ENCODE results near the gene SPTB.

SPTB gene

GRCh38 chr14:64708148-64709004, 171.3 kb downstream of the SPTB start:
- DNase-seq (ENCODE audit: low read depth), result no peak

DNA sequence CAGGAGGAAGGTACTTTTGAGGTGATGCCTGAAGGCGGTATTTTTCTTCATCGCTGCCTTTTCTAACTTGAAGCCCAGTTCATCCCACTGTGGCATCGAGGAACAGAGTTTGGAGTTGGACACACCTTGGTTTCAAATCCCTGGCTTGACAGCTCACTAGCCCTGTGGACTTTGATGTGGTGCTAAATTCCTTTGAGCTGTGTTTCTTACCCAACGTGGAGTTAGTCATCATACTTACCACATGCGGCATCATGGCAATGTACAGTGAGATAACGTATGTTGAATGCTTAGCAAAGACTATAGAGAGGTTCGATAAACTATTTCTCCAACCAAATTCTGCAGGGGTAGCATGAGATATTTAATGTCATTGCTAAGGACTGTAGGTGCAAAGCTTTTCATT, 172.0 kb downstream of the SPTB start:
- DNase-seq (ENCODE audit: low read depth), result peak; percentile 9

GRCh38 chr14:64706593-64707193, 173.0 kb downstream of the SPTB start:
- no peak for DNase-seq (ENCODE audit: low read depth)

GRCh38 chr14:64706119-64706592, 173.6 kb downstream of the SPTB start:
- no peak for DNase-seq (ENCODE audit: low read depth)

GRCh38 chr14:64705381-64706118, 174.2 kb downstream of the SPTB start:
- DNase-seq (ENCODE audit: low read depth), result no peak

- no peak for DNase-seq (ENCODE audit: low read depth)
Observed at GRCh38 chr14:64704743-64705380, 174.8 kb downstream of the SPTB start.

- DNase-seq (ENCODE audit: low read depth), result peak; percentile 16
Observed at GRCh38 chr14:64704143-64704742, 175.5 kb downstream of the SPTB start, which contains the start of gene PLEKHG3. TSS of gene PLEKHG3 (plus strand) at chr14:64704424. CDS start at chr14:64727632, 23,208 bp downstream.

GRCh38 chr14:64703395-64704142, 176.1 kb downstream of the SPTB start:
- no peak for DNase-seq (ENCODE audit: low read depth)

DNA sequence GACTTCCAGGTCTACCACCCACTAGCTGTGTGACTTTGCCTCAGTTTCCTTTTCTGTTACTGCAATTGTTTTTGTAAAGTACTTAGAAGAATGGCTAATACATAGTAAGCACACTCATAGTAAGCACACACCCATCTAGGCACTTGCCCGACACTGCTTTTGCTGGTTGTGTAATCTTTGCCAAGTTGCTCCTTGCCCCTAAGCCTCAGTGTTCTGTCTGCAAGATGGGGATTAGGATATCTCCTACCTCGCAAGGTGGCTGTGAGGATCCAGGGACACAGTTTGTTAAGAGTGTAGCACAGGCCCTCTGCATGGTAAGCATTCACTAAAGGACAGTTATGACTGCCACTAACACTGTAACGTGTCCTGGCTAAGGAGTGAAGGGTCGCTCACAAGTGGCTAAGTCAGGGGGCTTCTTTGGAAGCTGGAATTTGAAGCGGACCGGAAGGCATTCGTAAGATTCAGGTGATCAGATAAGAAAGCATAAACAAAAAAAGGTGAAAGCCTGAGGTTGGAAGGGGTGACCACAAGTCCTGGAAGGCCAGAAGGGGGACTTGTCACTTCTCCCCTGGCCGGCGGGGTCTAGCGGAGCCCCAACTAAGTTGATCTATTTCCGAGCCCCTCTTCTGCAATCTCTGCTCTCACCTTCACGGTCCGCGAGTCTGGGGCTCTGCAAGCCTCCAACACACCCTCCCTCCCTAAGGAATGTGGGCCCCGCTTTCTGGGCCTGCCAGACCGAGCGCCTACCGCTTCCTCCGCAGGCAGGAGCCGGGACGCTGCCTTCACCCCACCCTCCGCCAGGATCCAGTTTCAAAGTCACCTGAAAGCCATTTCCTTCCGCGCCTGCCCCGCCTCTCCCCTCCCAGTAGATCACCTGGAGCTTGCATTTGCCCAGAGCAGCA, 177.0 kb downstream of the SPTB start:
- no peak for DNase-seq (ENCODE audit: low read depth)

GRCh38 chr14:64701660-64702059, 178.0 kb downstream of the SPTB start:
- DNase-seq (ENCODE audit: low read depth), result no peak

- DNase-seq (ENCODE audit: low read depth), result no peak
Observed at GRCh38 chr14:64700894-64701293, 178.8 kb downstream of the SPTB start.

DNA sequence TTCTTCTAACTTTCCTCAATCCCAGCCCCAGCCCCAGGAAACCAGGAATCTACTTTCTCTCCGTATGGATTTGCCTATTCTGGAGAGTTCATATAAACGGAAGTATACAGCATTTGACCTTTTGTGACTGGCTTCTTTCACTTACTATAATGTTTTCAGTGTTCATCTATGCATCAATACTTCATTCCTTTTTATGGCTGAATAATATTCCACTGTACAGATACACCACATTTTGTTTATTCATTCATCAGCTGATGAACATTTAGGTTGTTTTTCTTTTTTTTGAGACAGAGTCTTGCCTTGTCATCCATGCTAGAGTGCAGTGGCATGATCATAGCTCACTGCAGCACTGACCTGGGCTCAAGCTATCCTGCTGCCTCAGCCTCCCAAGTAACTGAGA, 179.4 kb downstream of the SPTB start:
- no peak for DNase-seq (ENCODE audit: low read depth)

- no peak for DNase-seq (ENCODE audit: low read depth)
Observed at GRCh38 chr14:64698903-64699302, 180.8 kb downstream of the SPTB start.

GRCh38 chr14:64696355-64696857, 183.3 kb downstream of the SPTB start:
- DNase-seq (ENCODE audit: low read depth), result no peak

Data from fibroblast of the conjunctiva (primary cell).